GM12878 (cell line): ENCODE measurements around the gene HPSE2. TPM values are rescaled to one million over a fixed set of nuclear protein-coding genes. Genes with fewer than 3 reads are reported as not detected.

Experiments used
- ATAC-seq: fragments of 200-7000 bp; cut with Tn5 transposase; 3 replicates; pipeline ENCODE4 v1.9.1; 2020; ENCODE audit warnings: mild to moderate bottlenecking, moderate library complexity
- BruUV-seq: library from RNA; stranded (reverse); fragments of 400-500 nt; replicated peaks from 2 replicates; lab custom pipeline; 2021; lab: Mats Ljungman, UMichigan
- CTCF ChIA-PET: fragments of 300-600 bp; sonication (Branson Sonifier 250); formaldehyde crosslinking; extraction: SDS; loops from one replicate; lab custom pipeline; 2021; ENCODE audit warnings: inconsistent platforms; lab: Yijun Ruan, JAX
- POLR2A ChIA-PET: fragments of 350-600 bp; formaldehyde crosslinking; extraction: SDS; loops from one replicate; lab custom pipeline; 2021; ENCODE audit warnings: inconsistent platforms; lab: Charles Lee
- RAD21 ChIA-PET: fragments of 300-600 bp; sonication (Branson Sonifier 250); formaldehyde crosslinking; loops from one replicate; lab custom pipeline; 2023; ENCODE audit warnings: antibody characterized with exemption; ENCODE audit not compliant: unreplicated experiment; lab: Charles Lee
- SMC1A ChIA-PET: fragments of 300-600 bp; sonication (Branson Sonifier 250); formaldehyde crosslinking; loops from one replicate; lab custom pipeline; 2023; ENCODE audit not compliant: unreplicated experiment, uncharacterized antibody; lab: Charles Lee
- DNase-seq: peaks from one replicate; pipeline ENCODE4 v3.0.0-alpha.2; 2011; ENCODE audit warnings: low read depth, low spot score
- FAIRE-seq: peaks from 3 replicates; lab custom pipeline; 2011; peaks lifted over from hg19 to GRCh38; lab: Jason Lieb, UNC
- H2AFZ ChIP-seq: 2 replicates; pipeline ENCODE4 v1.6.0; 2011; ENCODE audit warnings: low read depth, low read length, control low read depth; ENCODE audit not compliant: control insufficient read depth
- H3K27ac ChIP-seq: 2 replicates; pipeline ENCODE4 v1.5.1; 2011; ENCODE audit warnings: control low read depth; ENCODE audit not compliant: control insufficient read depth, insufficient read depth
- H3K27me3 ChIP-seq, 2 experiments: replicated peaks in 1 of 2; 2 replicates each; pipeline versions ENCODE4 v1.6.0 to v1.6.1; 2011; ENCODE audit warnings: low read length in 1 of 2; ENCODE audit not compliant: control insufficient read depth in 2 of 2, insufficient read depth in 2 of 2
- H3K36me3 ChIP-seq, 2 experiments: 2 replicates each; pipeline ENCODE4 v1.5.1; 2011; ENCODE audit warnings: low read length in 1 of 2; ENCODE audit not compliant: control insufficient read depth in 2 of 2, insufficient read depth in 2 of 2
- H3K4me1 ChIP-seq: 2 replicates; pipeline ENCODE4 v1.6.1; 2011; ENCODE audit warnings: mild to moderate bottlenecking, low read length, moderate library complexity, mixed read lengths; ENCODE audit not compliant: control insufficient read depth, insufficient read depth
- H3K4me2 ChIP-seq: 2 replicates; pipeline ENCODE4 v1.6.0; 2011; ENCODE audit warnings: control low read depth; ENCODE audit not compliant: control insufficient read depth, insufficient read depth
- H3K4me3 ChIP-seq: fragments of 200-600 bp; sonication (generic); 2 replicates; pipeline ENCODE4 v1.5.1; 2016
- H3K79me2 ChIP-seq: 2 replicates; pipeline ENCODE4 v1.6.0; 2011; ENCODE audit warnings: low read length; ENCODE audit not compliant: control insufficient read depth, insufficient read depth
- H3K9ac ChIP-seq: 2 replicates; pipeline ENCODE4 v1.8.0; 2011; ENCODE audit warnings: low read length, control low read depth, mixed read lengths; ENCODE audit not compliant: control insufficient read depth, insufficient read depth
- H3K9me3 ChIP-seq: replicated peaks from 3 replicates; pipeline ENCODE4 v1.5.1; 2011; ENCODE audit warnings: mild to moderate bottlenecking, low read length; ENCODE audit not compliant: control insufficient read depth, insufficient read depth
- H4K20me1 ChIP-seq: 2 replicates; pipeline ENCODE4 v1.6.0; 2011; ENCODE audit not compliant: control insufficient read depth, insufficient read depth
- ASH2L ChIP-seq: fragments of 300-600, 200-600 bp; sonication (generic); IDR thresholded peaks from 2 replicates; pipeline ENCODE4 v1.6.1; 2017; ENCODE audit warnings: low read depth, mild to moderate bottlenecking, borderline replicate concordance
- GATAD2B ChIP-seq: fragments of 450-650 bp; conservative IDR thresholded peaks from 2 replicates; pipeline ENCODE4 v1.6.1; 2017; ENCODE audit warnings: low read depth, mild to moderate bottlenecking, moderate library complexity
- HDGF ChIP-seq: fragments of 450-650 bp; IDR thresholded peaks from 2 replicates; pipeline ENCODE4 v1.6.1; 2016; ENCODE audit warnings: antibody characterized with exemption
- IRF4 ChIP-seq: IDR thresholded peaks from 2 replicates; pipeline ENCODE4 v1.6.1; 2011; ENCODE audit warnings: low read depth, low read length
- MTA3 ChIP-seq: IDR thresholded peaks from 2 replicates; pipeline ENCODE4 v1.6.1; 2012; ENCODE audit warnings: low read length, inconsistent platforms, borderline replicate concordance
- POU2F2 ChIP-seq: IDR thresholded peaks from 3 replicates; pipeline ENCODE4 v1.6.1; 2011; ENCODE audit warnings: low read depth, mild to moderate bottlenecking, low read length, borderline replicate concordance
- RAD21 ChIP-seq: IDR thresholded peaks from 2 replicates; pipeline ENCODE4 v1.6.1; 2011; ENCODE audit warnings: mild to moderate bottlenecking, low read depth, low read length, moderate library complexity; ENCODE audit not compliant: insufficient read depth
- SPI1 ChIP-seq: IDR thresholded peaks from 2 replicates; pipeline ENCODE4 v1.6.1; 2011; ENCODE audit warnings: low read depth, mild to moderate bottlenecking, low read length, moderate library complexity, borderline replicate concordance; ENCODE audit not compliant: insufficient read depth
- SUPT20H ChIP-seq: IDR thresholded peaks from 2 replicates; pipeline ENCODE4 v1.6.1; 2011; ENCODE audit warnings: low read depth, mild to moderate bottlenecking, low read length, moderate library complexity, borderline replicate concordance; ENCODE audit not compliant: control insufficient read depth
- ZNF24 ChIP-seq: fragments of 450-650 bp; IDR thresholded peaks from 2 replicates; pipeline ENCODE4 v1.6.1; 2017; ENCODE audit warnings: antibody characterized with exemption, mild to moderate bottlenecking
- WGBS: methylation state at CpG from one replicate; pipeline ENCODE4 v1.1.6; 2016; ENCODE audit warnings: low lambda C conversion rate; ENCODE audit not compliant: insufficient replicate concordance, insufficient coverage; ENCODE audit errors: missing lambda C conversion rate; 5-methylcytosine and 5-hydroxymethylcytosine counted together
- in situ Hi-C: fragments of 300-500 bp; cut with MboI; formaldehyde crosslinking; loops from 9 replicates; pipeline ENCODE4 v1.14.3; 2018; ENCODE audit warnings: mixed read lengths
- intact Hi-C: fragments of 100-400 bp; cut with micrococcal nuclease; formaldehyde crosslinking; loops from one replicate; pipeline ENCODE4 v1.14.2; 2022; ENCODE audit not compliant: unreplicated experiment
- polyA plus RNA-seq, 11 experiments: library from polyadenylated mRNA; depleted of rRNA in 4 of 11; unstranded in 6 of 11; stranded (reverse) in 5 of 11; fragments of >200 nt; fragmentation: Nextera tagmentation in 4 of 11; fragmentation: Illumina TruSeq in 1 of 11; extraction: Ambion mirVana in 4 of 11; extraction: Trizol in 1 of 11; gene quantifications; 1 replicate in 1 of 11; 2 replicates in 10 of 11; pipeline versions ENCODE4 v1.2.1 to v1.2.3, GENCODE V29; 2011 to 2016; ENCODE audit warnings: inconsistent platforms in 2 of 11, missing spikeins in 2 of 11, low read depth in 1 of 11
- total RNA-seq, 4 experiments: library from RNA; depleted of rRNA in 3 of 4; stranded (reverse); fragments of >200 nt in 3 of 4; fragmentation: Illumina TruSeq in 1 of 4; extraction: Trizol in 1 of 4; gene quantifications; 2 replicates each; pipeline versions ENCODE4 v1.2.1 to v1.2.3, GENCODE V29; 2013 to 2021

The HPSE2 gene
- total and polyA plus RNA-seq, 10 of the 15 experiments (the other 5 are each of a cell fraction or from before 2014, with no cell fraction given), result 0.06 TPM; not detected in 9

- SMC1A ChIA-PET, result no interaction called here
- ATAC-seq, result no peak
- Histone ChIP-seq H3K4me2 (no peak overlapping the region), H3K9me3 (no peaks in the 10 kb centered on the region; the same call in 2 of the 3 replicates), H3K27me3 (no peaks in the 10 kb centered on the region), H3K9ac (no peak overlapping the region), H3K4me3 (no peak overlapping the region), H2AFZ (no peak overlapping the region; the same call in 1 of the 2 replicates), H3K36me3 (no peaks in the 10 kb centered on the region), H3K79me2 (no peaks in the 10 kb centered on the region), H3K4me1 (no peaks in the 10 kb centered on the region), H4K20me1 (no peaks in the 10 kb centered on the region), H3K27ac (no peak overlapping the region)
- no peak for FAIRE-seq
- in situ Hi-C loops, result loop anchor here (10.0 kb wide), 1 partner anchor 577 kb away; no protein-coding TSS in a partner anchor
- 51% methylated on average over 4 of the region's 4 CpGs for WGBS
- intact Hi-C loops, result loop anchor here (5.0 kb wide), 1 partner anchor 294 kb away; no protein-coding TSS in a partner anchor
- no TSS peak for BruUV-seq
- CTCF ChIA-PET, result interaction anchor here (0.6 to 0.8 kb wide), 3 partner anchors 14 to 550 kb away, joined by 3 to 5 read pairs (median 3); no protein-coding TSS in a partner anchor
- POLR2A ChIA-PET, result no interaction called here
- DNase-seq, result no peak
- RAD21 ChIA-PET, result interaction anchor here (0.5 kb wide), 1 partner anchor 181 kb away, joined by 3 read pairs; no protein-coding TSS in a partner anchor
- TF ChIP-seq HDGF, result no peak
- TF ChIP-seq SUPT20H, result no peak
- no peak for TF ChIP-seq MTA3
- no peak for TF ChIP-seq RAD21
- TF ChIP-seq GATAD2B, result no peak
- no peak for TF ChIP-seq SPI1
- TF ChIP-seq IRF4, result no peak
- no peak for TF ChIP-seq ASH2L
- TF ChIP-seq ZNF24, result no peak
- TF ChIP-seq POU2F2, result no peak
Measured at GRCh38 chr10:99041468-99041867, 194.2 kb downstream of the HPSE2 start.
